Keratinocyte (primary cell): ENCODE data around the gene MYO1E. TPM values are rescaled to one million over a fixed set of nuclear protein-coding genes. Genes with fewer than 3 reads are reported as not detected.

Source experiments
- DNase-seq: peaks from one replicate; pipeline ENCODE4 v3.0.0-alpha.2; 2011; ENCODE audit warnings: low read depth, missing footprints, low spot score
- FAIRE-seq: peaks from 2 replicates; lab custom pipeline; 2011; peaks lifted over from hg19 to GRCh38; lab: Jason Lieb, UNC
- H2AFZ ChIP-seq: 2 replicates; pipeline ENCODE4 v1.6.0; 2012; ENCODE audit warnings: low read length, control low read depth, inconsistent platforms; ENCODE audit not compliant: control insufficient read depth
- H3K27ac ChIP-seq: 2 replicates; pipeline ENCODE4 v1.5.1; 2011; ENCODE audit warnings: low read length; ENCODE audit not compliant: control insufficient read depth, insufficient read depth
- H3K27me3 ChIP-seq: 3 replicates; pipeline ENCODE4 v1.6.0; 2011; ENCODE audit warnings: low read length; ENCODE audit not compliant: control insufficient read depth, insufficient read depth; ENCODE audit errors: extremely low read depth
- H3K36me3 ChIP-seq, 2 experiments: 2 replicates in 1 of 2; 3 replicates in 1 of 2; pipeline ENCODE4 v1.5.1; 2011; ENCODE audit warnings: low read length in 2 of 2, mild to moderate bottlenecking in 1 of 2; ENCODE audit not compliant: control insufficient read depth in 2 of 2, insufficient read depth in 2 of 2; ENCODE audit errors: extremely low read depth in 1 of 2
- H3K4me1 ChIP-seq: 3 replicates; pipeline ENCODE4 v1.5.1; 2011; ENCODE audit warnings: low read length; ENCODE audit not compliant: control insufficient read depth, insufficient read depth; ENCODE audit errors: extremely low read depth
- H3K4me2 ChIP-seq: 3 replicates; pipeline ENCODE4 v1.6.0; 2011; ENCODE audit warnings: low read depth, low read length; ENCODE audit not compliant: control insufficient read depth, insufficient read depth; ENCODE audit errors: extremely low read depth
- H3K4me3 ChIP-seq, 3 experiments: fragments of 200-600 bp in 1 of 3; sonication (generic) in 1 of 3; 2 replicates in 2 of 3; 3 replicates in 1 of 3; pipeline ENCODE4 v1.5.1; 2011 to 2016; ENCODE audit warnings: low read length in 3 of 3, mild to moderate bottlenecking in 3 of 3, control low read depth in 2 of 3, inconsistent platforms in 1 of 3, low read depth in 1 of 3, mixed read lengths in 1 of 3, mixed run types in 1 of 3, moderate library complexity in 1 of 3; ENCODE audit not compliant: control insufficient read depth in 2 of 3, insufficient read depth in 2 of 3; ENCODE audit errors: extremely low read depth in 1 of 3
- H3K79me2 ChIP-seq: 2 replicates; pipeline ENCODE4 v1.6.0; 2012; ENCODE audit warnings: low read length; ENCODE audit not compliant: control insufficient read depth, insufficient read depth
- H3K9ac ChIP-seq: 3 replicates; pipeline ENCODE4 v1.6.0; 2011; ENCODE audit warnings: low read length; ENCODE audit not compliant: control insufficient read depth, insufficient read depth; ENCODE audit errors: extremely low read depth
- H3K9me1 ChIP-seq: 3 replicates; pipeline ENCODE4 v1.6.0; 2011; ENCODE audit warnings: low read length; ENCODE audit not compliant: control insufficient read depth, insufficient read depth; ENCODE audit errors: extremely low read depth
- H3K9me3 ChIP-seq: 2 replicates; pipeline ENCODE4 v1.5.1; 2012; ENCODE audit warnings: low read depth, low read length; ENCODE audit not compliant: control insufficient read depth
- H4K20me1 ChIP-seq: 3 replicates; pipeline ENCODE4 v1.6.0; 2011; ENCODE audit warnings: low read length; ENCODE audit not compliant: control insufficient read depth, insufficient read depth; ENCODE audit errors: extremely low read depth
- EZH2 ChIP-seq: IDR thresholded peaks from one replicate; pipeline ENCODE4 v1.6.1; 2012; ENCODE audit warnings: inconsistent platforms, mild to moderate bottlenecking, low read length, moderate library complexity
- dilution Hi-C: fragments of 300-500 bp; cut with MboI; formaldehyde crosslinking; loops from one replicate; pipeline ENCODE4 v1.7.0; 2020; ENCODE audit warnings: low sequenced_read_pairs; ENCODE audit not compliant: extremely low pct_ligation_motif_present
- polyA plus RNA-seq, 5 experiments: library from polyadenylated mRNA; depleted of rRNA in 3 of 5; stranded (reverse) in 3 of 5; stranded (forward) in 1 of 5; unstranded in 1 of 5; fragments of >200 nt; gene quantifications; 1 replicate in 1 of 5; 2 replicates in 3 of 5; 3 replicates in 1 of 5; pipeline versions ENCODE4 v1.2.1 to v1.2.3, GENCODE V29; 2011 to 2012; ENCODE audit warnings: missing spikeins in 2 of 5, low read depth in 1 of 5, low replicate concordance in 1 of 5
- TF ChIP-seq, protein P1 (sequence below), 3 experiments: IDR thresholded peaks in 1 of 3; conservative IDR thresholded peaks in 1 of 3; optimal IDR thresholded peaks in 1 of 3; 2 replicates in 2 of 3; 3 replicates in 1 of 3; pipeline versions ENCODE3 to v1.5.1; 2011; ENCODE audit warnings: low read length in 3 of 3, mild to moderate bottlenecking in 3 of 3, moderate library complexity in 2 of 3, control low read depth in 1 of 3, inconsistent platforms in 1 of 3; ENCODE audit not compliant: insufficient read depth in 2 of 3; ENCODE audit errors: extremely low read depth in 1 of 3

Gene MYO1E
- polyA plus RNA-seq, 1 donor (not counting 4 experiments of a cell fraction or from before 2014, with no cell fraction given), result 213 TPM

GRCh38 chr15:59104912-59105732 lies 267.5 kb downstream of the MYO1E start, which contains the start of gene CCNB2:
CCNB2 (plus strand) TSS chr15:59105146; CDS start chr15:59105269, 123 bp downstream.
- Histone ChIP-seq H3K36me3 (peaks cover 0 to 9% of the 10 kb centered on the region in 2 experiments), H3K9me1 (no peaks in the 10 kb centered on the region), H3K4me2 (peak within 1 kb of the TSS; percentile 90), H2AFZ (peak within 1 kb of the TSS; percentile 89), H3K27ac (peak within 1 kb of the TSS; percentile 67), H3K79me2 (peaks cover 8% of the 10 kb centered on the region), H3K9ac (peak within 1 kb of the TSS; percentile 79), H3K4me1 (peaks cover 11% of the 10 kb centered on the region), H3K4me3 (peak within 1 kb of the TSS; percentile 82 to 97 (median 93)), H3K9me3 (no peaks in the 10 kb centered on the region), H3K27me3 (no peaks in the 10 kb centered on the region), H4K20me1 (no peaks in the 10 kb centered on the region)
- DNase-seq (peak; percentile 74), FAIRE-seq (peak; percentile 69)
- dilution Hi-C loops, result no loop called here
- TF ChIP-seq, protein P1, sequence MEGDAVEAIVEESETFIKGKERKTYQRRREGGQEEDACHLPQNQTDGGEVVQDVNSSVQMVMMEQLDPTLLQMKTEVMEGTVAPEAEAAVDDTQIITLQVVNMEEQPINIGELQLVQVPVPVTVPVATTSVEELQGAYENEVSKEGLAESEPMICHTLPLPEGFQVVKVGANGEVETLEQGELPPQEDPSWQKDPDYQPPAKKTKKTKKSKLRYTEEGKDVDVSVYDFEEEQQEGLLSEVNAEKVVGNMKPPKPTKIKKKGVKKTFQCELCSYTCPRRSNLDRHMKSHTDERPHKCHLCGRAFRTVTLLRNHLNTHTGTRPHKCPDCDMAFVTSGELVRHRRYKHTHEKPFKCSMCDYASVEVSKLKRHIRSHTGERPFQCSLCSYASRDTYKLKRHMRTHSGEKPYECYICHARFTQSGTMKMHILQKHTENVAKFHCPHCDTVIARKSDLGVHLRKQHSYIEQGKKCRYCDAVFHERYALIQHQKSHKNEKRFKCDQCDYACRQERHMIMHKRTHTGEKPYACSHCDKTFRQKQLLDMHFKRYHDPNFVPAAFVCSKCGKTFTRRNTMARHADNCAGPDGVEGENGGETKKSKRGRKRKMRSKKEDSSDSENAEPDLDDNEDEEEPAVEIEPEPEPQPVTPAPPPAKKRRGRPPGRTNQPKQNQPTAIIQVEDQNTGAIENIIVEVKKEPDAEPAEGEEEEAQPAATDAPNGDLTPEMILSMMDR (optimal IDR thresholded peaks at IDR 0.05 in 1 of 3, IDR thresholded peaks at IDR 0.05 in 1 of 3, conservative IDR thresholded peaks at IDR 0.05 in 1 of 3; ENCODE audit: extremely low read depth in 1 of 3, insufficient read depth in 2 of 3, low read length in 3 of 3), result no peak
- TF ChIP-seq EZH2, result no peak

- H2AFZ ChIP-seq, result peak overlapping the region; percentile 89
- peak overlapping the region; percentile 82 to 97 (median 93) for H3K4me3 ChIP-seq
- peak overlapping the region; percentile 90 for H3K4me2 ChIP-seq
- dilution Hi-C loops, result no loop called here
- no peaks in the 10 kb centered on the region for H3K9me3 ChIP-seq
- H3K27me3 ChIP-seq, result no peaks in the 10 kb centered on the region
- H4K20me1 ChIP-seq, result no peaks in the 10 kb centered on the region
- FAIRE-seq (no peak), DNase-seq (no peak)
- peak overlapping the region; percentile 67 for H3K27ac ChIP-seq
- H3K4me1 ChIP-seq, result peaks cover 11% of the 10 kb centered on the region
- H3K9ac ChIP-seq, result peak overlapping the region; percentile 79
- peaks cover 0 to 9% of the 10 kb centered on the region in 2 experiments for H3K36me3 ChIP-seq
- TF ChIP-seq EZH2, result no peak
- TF ChIP-seq, protein P1 (optimal IDR thresholded peaks at IDR 0.05 in 1 of 3, IDR thresholded peaks at IDR 0.05 in 1 of 3, conservative IDR thresholded peaks at IDR 0.05 in 1 of 3; ENCODE audit: extremely low read depth in 1 of 3, insufficient read depth in 2 of 3, low read length in 3 of 3), result no peak
- H3K79me2 ChIP-seq, result peaks cover 8% of the 10 kb centered on the region
- no peaks in the 10 kb centered on the region for H3K9me1 ChIP-seq
These were observed 268.1 kb downstream of the MYO1E start for GRCh38 chr15:59104602-59104911.
